GM06990 (cell line): ENCODE results near the gene NAIF1.
"Not testable (repeated sequence)": the region's sequence is repeated elsewhere in the genome, so short reads cannot be mapped to it uniquely, and the experiment has no call there.

Experiments
- DNase-seq: peaks from one replicate; pipeline ENCODE4 v3.0.0-alpha.2; 2011; ENCODE audit not compliant: insufficient read length; ENCODE audit errors: extremely low read depth
- H3K27me3 ChIP-seq: replicated peaks from 2 replicates; pipeline ENCODE4 v1.6.0; 2011; ENCODE audit warnings: low read length; ENCODE audit not compliant: control insufficient read depth, insufficient read depth
- H3K36me3 ChIP-seq: 2 replicates; pipeline ENCODE4 v1.5.1; 2011; ENCODE audit warnings: low read length; ENCODE audit not compliant: control insufficient read depth, insufficient read depth
- H3K4me3 ChIP-seq: replicated peaks from 2 replicates; pipeline ENCODE4 v1.5.1; 2011; ENCODE audit warnings: low read depth, mild to moderate bottlenecking, control low read depth, low read length
- CTCF ChIP-seq: IDR thresholded peaks from 2 replicates; pipeline ENCODE4 v1.5.1; 2011; ENCODE audit warnings: low read length, control low read depth, mild to moderate bottlenecking, inconsistent platforms; ENCODE audit not compliant: insufficient read depth, poor library complexity, severe bottlenecking

NAIF1 gene

GRCh38 chr9:128077847-128078503 lies 10.9 kb upstream of the NAIF1 start:
- no peaks in the 10 kb centered on the region for H3K36me3 ChIP-seq
- TF ChIP-seq CTCF, result no peak
- DNase-seq, result no peak
- no peak overlapping the region for H3K4me3 ChIP-seq
- no peaks in the 10 kb centered on the region for H3K27me3 ChIP-seq

GRCh38 chr9:128073253-128073886 lies 6.2 kb upstream of the NAIF1 start:
- no peak for DNase-seq
- no peaks in the 10 kb centered on the region for H3K36me3 ChIP-seq
- no peak for TF ChIP-seq CTCF
- no peaks in the 10 kb centered on the region for H3K27me3 ChIP-seq
- H3K4me3 ChIP-seq, result no peak overlapping the region

GRCh38 chr9:128072144-128073021 lies 5.3 kb upstream of the NAIF1 start:
- peak overlapping the region; percentile 31 for H3K4me3 ChIP-seq
- TF ChIP-seq CTCF, result no peak
- DNase-seq, result peak; percentile 64
- no peaks in the 10 kb centered on the region for H3K27me3 ChIP-seq
- H3K36me3 ChIP-seq, result no peaks in the 10 kb centered on the region

- H3K27me3 ChIP-seq, H3K36me3 ChIP-seq, DNase-seq, H3K4me3 ChIP-seq: not testable (repeated sequence)
Measured at GRCh38 chr9:128071475-128071874, 4.4 kb upstream of the NAIF1 start.

GRCh38 chr9:128070874-128071273 lies 3.8 kb upstream of the NAIF1 start:
- no peak for DNase-seq
- no peaks in the 10 kb centered on the region for H3K27me3 ChIP-seq
- H3K4me3 ChIP-seq, result no peak overlapping the region
- no peak for TF ChIP-seq CTCF
- H3K36me3 ChIP-seq, result no peaks in the 10 kb centered on the region
